GF-D8 (cell line): ENCODE results near the gene MKRN1.
A peak's percentile ranks its signal among the peaks of the same experiment; 100 is the strongest.

Experiments used
- DNase-seq: peaks from one replicate; lab custom pipeline; 2025; lab: John Stamatoyannopoulos, UW

MKRN1 gene

DNA sequence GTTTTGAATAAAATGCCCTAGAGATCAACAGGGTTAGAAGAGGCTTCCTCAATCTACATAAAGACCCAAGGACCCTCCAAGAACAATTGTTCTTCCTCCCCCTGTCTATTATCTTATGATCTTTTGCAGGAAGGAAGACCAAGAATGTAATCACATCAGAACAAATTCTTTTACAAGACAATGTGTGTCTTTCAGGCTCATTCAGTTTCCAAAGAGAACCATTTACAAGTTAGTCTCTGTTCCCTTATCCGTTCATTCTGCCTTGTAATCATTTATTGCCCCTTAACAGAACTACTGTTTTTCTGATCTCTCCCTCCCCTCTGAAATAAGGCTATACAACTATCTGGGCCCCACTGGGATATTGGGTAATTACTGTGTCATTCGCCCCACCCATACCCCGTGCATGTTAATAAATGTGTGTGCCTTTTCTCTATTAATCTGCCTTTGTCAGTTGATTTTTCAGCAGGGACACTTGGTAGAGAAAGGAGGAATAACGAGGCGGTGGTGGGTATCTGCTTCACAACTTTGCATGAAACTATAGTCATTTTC, 5.7 kb upstream of the MKRN1 start:
- DNase-seq: no peak

DNA sequence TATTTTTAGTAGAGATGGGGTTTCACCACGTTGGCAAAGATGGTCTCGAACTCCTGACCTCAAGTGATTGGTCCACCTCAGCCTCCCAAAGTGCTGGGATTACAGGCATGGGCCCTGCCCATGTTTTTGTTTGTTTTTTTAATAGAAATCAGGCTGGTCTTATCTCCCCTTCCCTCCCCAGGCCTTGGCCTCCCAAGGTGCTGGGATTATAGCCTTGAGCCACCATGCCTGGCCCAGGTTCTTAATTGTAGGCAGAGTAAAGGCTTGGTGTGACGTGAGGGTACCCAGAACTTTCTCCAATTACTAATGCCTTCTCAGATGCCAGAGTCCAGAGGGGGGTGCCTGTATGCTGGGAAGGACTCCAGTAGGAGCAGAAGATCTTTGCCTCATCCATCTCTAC, 5.2 kb upstream of the MKRN1 start:
- no peak for DNase-seq

DNA sequence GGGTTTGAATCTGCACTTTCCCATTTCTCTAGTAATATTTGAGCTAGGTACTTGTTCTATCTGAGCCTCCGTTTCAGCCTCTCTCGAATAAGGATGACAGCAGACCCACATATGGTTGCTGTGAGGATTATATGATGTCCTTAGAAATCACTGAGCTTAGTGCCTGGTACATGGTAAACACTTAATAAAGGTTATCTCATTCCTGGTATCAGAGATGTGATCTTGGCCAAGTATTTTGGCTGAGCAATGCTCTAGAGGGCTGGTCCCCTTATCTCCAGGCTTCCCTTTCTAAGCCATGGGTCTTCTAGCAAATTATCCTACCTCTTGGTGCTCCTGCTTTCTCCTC, 407 bp upstream of the MKRN1 start:
- DNase-seq: no peak

DNA sequence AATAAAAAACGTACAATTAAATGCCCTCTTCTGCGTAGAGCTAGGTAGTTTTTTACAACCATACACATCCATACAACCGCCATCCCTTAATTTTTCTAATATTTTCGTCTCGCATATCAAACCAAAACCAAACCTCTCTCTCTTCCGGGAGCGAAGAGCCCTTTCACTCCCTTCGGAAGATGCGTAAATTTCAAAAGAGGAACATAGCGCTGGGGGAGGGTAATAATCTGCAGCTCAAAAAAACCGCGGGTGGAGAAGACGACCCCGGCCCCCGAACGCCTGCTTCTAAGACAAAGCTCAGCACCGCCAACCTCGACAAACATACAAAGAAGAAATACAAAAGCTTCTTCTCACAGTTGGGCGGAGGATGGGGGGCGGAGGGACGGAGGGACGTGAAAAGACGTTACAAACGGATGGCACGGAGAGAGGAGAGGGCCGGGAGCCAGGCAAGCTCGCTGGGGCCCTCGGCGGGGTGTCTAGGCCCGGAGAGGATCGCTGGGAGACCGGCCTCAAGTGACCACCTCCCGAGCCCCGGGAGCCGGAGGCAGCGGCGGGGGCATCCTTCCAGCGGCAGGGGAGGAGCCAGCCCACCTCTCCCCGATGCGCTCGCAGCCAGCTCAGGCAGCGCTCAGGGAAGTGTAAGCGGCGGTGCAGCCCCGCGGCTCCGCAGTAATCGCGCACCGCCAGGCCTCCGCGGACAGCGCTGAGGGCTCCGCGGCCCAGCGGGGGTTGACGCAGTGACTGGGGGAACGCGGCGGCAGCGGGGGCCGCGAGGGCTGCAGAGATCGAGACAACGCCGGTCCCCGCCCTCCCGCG, 851 bp downstream of the MKRN1 start:
- DNase-seq: peak; percentile 29

DNA sequence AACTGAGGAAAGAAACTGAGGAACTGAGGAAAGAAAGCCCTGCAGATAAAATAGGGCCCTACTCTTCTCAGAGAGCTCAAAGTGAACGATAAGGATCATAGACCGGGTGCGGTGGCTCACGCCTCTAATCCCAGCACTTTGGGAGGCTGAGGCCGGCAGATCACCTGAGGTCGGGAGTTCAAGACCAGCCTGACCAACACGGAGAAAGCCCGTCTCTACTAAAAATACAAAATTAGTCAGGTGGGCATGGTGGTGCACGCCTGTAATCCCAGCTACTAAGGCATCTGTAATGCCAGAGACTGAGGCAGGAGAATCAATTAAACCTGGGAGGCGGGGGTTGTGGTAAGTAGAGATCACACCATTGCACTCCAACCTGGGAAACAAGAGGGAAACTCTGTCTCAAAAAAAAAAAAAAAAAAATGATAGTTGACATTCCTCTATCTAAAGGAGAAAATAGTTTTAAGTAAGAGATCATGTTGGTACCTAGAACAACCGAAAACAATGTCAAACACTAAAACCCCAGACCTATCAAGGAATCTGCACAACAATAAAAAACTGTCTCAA, 2.5 kb downstream of the MKRN1 start:
- DNase-seq: no peak

DNA sequence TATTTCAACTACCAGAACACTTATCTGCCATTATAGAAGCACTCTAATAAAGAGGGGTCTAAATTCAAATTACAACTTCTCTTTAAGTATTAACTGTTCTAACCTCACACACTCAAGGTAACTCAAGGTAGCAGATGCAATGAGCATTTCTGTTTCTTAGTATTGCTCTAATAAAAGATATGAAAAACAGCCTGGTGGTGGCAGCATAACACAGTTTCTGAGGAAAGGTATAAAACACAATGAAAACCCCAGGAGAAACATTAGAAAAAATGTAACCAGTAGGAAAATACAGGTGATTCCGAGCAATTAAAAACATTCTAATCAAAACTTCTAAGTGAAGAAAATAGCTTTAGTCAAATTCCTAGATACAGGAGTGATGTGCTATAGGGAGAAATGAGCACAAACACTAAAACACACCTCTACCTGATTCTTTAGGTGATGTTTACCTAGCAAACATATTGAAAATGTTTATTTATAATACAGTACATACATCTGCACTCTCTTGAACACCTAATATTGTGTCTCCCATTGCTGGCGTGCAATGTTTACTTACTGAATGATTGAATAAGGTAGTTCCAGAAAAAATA, 3.5 kb downstream of the MKRN1 start:
- DNase-seq: peak; percentile 4

DNA sequence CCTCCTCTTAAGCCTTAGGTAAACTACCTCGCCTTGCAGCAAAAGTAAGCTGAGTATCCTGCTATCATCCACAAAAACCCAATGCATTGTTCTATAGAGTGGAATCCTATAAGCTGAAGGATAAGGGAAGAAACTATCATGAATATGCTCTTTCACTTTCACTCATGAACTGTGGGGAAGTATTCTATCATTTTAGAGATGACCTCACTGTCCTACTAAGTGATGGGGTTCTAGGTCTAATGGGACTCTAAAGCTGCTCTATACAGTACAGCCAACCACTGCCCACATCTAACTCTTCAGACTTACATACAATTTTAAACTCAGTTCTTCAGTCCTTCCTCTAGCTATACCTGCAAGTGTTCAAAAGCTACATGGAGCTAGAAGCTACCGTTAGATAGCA, 16.2 kb downstream of the MKRN1 start:
- no peak for DNase-seq

DNA sequence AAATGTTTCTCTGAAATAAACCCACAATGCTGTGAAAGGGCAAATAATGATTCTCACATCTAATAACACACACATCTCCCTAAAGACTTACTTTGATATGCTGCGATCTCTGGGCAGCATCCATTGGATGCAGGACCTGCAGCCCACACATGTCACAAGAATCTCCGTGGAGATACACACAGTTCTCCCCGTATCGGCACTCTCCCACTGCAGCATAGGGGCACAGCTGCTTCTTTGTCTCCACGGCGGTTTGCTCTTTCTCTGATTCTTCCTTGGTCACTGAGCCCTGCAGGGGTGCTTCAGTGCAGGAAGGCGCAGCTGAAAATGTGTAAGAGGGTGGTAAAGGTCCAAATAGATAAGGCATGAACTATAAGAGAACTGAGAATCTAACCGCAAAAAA, 20.4 kb downstream of the MKRN1 start:
- DNase-seq: no peak

DNA sequence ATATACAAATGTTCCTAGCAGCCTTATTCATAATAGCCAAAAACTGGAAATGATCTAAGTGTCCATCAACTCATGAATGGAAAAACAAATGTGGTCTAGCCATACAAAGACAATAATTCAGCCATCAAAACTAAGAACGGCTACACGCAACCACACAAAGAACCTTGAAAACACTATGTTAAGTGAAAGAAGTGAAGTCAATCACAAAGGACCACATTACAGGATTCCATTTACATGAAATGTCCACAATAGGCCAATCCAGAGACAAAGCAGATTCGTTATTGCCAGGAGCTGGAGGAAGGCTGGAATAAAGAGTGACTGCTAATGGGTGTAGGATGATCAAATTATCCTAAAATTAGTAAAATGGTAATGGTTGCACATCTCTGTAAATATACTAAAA, 21.1 kb downstream of the MKRN1 start:
- DNase-seq: no peak

DNA sequence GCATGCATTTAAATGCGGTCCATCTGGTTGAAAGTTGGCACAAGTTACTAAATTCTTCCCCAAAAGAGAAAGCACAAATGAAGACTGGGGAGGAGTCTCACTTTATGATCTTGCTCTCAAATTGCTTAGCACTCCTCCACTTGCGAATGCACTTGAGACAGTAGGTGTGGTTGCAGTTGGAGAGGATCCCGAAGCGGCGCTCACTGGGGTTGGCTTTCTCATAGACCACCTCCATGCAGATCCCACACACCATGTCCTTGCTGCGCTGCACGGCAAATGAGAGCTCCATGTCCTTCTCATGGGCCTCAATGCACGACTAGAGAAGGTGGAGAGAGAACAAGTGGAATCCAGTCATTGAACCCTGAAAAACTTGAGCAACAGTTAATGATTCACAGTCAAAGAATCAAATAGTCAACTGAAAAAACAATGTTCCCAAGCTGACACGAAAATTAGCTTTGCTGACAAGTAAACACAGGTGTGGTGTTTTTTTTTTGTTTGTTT, 22.7 kb downstream of the MKRN1 start:
- no peak for DNase-seq

DNA sequence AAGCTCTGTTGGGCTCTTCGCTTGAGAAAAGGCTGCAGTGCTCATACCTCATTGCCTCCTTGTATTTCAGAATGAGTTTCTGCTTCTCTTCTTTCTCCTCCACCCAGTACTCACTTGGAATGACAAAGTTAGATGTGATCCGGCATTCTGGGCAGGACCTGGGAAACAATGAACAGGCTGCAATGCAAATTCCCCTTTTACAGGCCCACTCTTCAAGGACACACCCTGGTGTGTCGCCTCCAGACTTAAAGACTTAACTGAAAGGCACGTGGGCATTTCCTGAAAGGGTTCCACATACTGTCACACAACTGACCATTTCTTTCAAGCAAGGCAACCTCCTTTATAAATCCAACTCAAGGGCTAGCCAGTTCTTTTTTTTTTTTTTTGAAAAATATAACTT, 23.6 kb downstream of the MKRN1 start:
- no peak for DNase-seq

DNA sequence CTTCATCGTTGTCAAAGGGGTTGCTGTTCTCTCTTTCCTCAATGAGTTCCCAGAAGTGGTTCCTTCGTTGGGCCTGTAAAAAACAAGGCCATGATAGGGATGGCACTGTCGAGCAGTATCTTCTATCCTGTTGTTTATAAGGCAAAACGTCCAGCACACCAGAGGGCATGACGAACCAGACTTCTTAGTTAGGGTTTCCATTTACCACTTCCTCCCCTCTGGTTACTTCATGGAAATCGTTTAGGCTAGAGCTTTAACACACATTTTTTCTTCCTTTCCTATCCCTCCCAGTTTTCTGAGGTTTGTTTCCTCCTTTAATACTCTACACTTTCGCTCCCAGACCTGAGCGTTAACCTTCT, 24.7 kb downstream of the MKRN1 start:
- no peak for DNase-seq

DNA sequence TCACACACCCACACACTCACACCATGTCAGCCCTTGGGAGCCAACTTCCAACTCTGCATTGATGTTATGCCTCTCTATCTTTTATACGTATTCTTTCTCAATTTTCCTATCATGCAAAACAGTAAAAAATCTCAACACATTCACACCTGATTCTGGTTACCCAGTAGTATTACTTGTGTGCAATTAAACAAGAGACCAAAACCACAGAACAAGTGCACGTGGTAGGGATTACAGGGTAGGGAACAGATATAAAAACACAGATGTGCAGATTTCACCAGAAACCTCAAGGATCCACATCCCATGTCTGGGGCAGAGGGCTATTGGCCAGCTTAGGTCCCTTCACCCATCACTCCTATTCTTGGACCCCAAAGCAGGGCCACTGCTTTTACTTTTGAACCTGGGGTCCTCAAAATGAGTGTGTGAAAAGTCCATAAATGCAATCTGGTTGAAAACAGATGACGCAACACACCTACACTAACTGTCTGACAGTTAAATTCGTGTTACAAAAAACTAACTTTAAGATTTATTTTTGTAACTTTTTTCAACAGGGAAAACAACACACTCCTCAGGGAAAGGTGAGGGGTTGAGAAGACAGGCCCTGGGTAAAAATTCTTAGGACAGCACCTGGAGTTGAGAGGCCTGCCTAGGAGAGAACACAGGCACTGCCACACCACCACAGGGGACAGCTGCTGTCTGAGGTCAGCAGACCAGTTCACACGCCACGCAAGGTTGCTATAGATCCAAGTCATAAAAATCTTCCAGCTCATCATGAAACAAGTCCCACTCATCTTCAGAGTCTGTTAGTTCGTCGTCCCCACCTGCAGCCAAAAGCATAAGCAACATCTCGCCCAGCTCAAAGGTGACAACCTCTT, 25.3 kb downstream of the MKRN1 start:
- peak; percentile 1 for DNase-seq

DNA sequence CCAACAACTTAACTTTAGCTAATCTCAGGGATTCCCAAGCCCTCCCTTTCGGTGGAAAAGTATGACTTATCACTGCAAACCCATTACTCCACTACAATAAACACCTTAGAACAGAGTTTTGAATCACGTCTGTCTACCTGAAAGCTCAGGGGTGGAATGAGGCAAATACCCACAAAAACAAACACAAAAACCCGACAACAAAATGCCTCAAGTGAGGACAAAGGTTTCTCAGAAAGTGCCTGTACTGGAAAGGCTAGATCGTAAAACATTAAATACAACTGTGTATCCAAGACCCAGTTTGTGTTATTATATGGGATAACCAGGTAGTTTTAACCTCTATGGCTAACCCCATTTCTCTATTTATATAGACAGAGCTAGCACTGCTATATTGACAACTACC, 26.0 kb downstream of the MKRN1 start:
- DNase-seq: no peak

DNA sequence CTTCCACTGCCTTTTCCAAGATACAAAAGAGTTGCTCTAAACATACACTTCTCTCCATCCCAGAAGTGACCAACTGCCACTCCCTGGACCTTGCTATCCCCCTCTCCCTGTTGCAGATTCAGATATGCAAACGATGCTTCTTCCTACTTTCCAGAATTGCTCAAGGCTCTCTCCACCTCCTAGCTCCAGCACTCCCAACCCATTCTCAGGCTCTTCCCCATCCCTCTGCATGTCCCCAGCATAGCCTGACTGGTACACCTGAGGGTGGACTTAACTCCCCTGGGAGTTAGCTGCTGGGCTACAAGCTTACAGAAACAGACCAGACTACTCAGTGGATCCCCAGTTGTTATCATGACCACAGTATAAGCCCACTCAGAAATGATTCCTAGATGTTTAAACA, 27.6 kb downstream of the MKRN1 start:
- no peak for DNase-seq

DNA sequence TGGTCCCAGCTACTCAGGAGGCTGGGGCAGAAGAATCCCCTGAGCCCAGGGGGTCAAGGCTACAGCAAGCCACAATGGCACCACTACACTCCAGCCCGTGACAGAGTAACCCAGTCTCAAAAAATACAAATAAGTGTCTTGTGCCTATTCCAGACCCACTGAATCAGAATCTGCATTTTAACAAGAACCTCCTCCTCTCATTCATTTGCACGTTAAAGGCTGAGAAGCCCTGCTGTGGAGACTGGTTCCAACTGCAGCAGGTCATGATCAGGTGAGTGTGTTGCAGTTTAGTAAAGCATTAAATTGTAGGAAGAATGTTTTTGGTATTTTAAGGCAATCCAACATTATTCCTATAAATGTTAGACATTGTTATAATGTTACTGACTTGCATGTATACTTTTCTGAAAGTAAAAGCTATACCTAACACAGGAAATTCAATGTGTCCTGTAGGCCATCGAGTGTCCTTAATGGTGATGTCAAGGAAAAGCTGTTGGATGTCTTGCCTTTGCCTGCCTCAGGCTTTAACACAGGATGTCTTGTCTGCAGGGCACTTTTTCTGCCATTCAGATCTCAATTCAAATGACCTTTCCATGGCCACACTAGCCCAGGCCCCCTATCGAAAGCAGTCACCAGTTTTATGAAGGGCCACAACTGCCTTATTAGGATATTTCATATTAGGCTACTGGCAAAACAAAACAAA, 30.4 kb downstream of the MKRN1 start:
- no peak for DNase-seq

DNA sequence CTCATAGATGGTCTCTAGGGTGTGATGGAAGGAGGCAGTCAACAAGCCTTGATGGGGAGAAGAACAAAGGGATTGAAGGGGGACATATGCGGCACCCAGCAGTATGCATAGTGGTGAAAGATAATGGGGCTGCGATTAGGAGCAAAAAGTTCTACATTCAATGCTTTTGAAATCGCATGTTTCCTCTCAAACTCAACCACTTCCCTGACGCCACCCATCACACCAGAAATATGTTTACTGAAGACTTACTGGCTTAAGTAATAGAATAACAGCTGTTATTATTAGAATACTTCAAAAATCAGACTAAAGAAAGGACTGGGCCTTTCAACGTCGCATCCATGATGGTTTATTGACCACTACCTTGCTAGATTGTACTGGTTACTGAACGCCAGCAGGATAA, 31.5 kb downstream of the MKRN1 start:
- no peak for DNase-seq

DNA sequence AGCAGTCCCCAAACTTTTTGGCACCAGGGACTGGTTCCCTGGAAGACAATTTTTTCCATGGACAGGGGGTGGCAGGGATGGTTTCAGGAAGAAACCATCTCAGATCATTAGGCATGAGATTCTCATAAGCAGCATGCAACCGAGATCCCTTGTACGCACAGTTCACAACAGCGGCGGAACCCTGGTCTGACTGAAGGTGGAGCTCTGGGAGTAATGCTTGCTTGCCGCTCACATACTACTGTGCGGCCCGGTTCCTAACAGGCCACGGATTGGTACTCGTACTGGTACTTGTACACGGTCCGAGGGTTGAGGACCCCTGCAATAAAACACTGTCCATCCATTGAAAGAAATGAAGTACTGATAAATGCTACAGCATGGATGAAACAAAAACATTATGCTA, 32.8 kb downstream of the MKRN1 start:
- no peak for DNase-seq

DNA sequence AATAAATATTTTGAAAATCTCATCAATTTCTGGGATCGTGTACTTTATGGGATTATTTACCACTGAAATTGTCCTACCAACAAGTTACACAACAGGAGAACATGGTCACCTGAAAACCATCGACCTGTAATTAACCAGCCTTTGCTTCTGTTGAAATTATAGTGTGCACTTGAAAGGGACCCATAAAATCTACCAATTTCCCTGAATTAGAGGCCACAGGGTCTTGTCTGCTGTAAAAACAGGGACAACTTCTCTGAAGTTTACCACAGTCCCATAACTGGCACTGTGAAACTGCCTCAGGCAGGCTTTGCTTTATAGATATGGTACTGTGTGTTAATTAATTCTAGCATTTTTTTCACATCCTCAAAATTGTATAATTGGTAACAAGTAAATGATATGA, 37.8 kb downstream of the MKRN1 start:
- no peak for DNase-seq

DNA sequence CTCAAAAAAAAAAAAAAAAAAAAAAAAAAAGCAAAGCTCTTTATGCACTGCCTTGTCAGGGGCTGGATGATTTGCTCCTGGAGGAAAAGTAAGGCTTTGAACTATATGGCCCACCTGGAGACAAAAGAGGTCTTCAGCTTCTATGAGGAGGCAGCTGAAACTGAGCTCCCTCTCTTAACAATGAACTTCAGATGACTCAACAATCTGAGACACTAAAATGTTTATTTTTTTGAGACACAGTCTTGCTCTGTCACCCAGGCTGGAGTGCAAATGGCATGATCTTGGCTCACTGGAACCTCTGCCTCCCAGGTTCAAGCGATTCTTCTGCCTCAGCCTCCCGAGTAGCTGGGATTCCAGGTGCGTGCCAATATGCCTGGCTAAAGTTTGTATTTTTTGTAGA, 38.7 kb downstream of the MKRN1 start:
- DNase-seq: no peak

DNA sequence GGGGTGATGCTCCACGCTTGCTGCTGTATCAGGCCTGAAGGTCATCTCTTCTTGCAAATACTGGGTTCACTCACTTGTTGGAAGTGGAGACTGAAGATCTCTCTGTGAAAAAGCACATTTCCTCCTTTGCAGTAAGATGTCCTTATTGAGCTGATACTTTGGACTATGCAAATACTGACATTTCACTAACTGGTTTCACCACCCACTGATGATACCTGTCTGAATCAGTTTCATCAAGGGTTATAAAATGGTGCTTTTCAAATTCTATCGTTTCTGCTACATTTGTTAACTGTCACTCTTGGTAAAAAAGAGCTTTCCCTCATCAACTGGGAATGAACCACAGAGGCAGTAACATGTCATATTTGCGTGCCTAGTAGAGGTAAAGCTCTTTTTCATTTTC, 39.9 kb downstream of the MKRN1 start:
- DNase-seq: no peak
